SHP77 treated with DMSO at 0.1 percent for 48 hours (cell line): Measurements from ENCODE around the gene AMN1.
"Not testable (repeated sequence)": the region's sequence is repeated elsewhere in the genome, so short reads cannot be mapped to it uniquely, and the experiment has no call there.

Source experiments
- DNase-seq: peaks from one replicate; lab custom pipeline; 2025; lab: John Stamatoyannopoulos, UW

The AMN1 gene

DNA sequence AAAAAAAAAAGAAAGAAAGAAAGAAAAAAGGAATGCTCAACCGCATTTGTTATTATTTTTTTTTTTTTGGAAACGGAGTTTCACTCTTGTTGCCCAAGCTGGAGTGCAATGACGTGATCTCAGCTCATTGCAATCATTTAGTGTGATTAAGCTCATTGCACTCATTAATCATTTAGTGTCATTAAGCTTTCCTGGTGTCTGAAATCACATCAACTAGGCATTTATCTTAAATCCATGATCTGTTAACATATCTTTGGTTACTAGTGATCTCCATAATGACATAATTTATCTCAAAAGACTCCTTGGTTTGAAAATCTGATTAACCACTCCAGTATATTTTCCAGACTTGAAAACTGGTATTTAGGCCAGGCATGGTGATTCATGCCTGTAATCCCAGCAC is 43.0 kb downstream of the AMN1 start:
- DNase-seq = no peak

DNA sequence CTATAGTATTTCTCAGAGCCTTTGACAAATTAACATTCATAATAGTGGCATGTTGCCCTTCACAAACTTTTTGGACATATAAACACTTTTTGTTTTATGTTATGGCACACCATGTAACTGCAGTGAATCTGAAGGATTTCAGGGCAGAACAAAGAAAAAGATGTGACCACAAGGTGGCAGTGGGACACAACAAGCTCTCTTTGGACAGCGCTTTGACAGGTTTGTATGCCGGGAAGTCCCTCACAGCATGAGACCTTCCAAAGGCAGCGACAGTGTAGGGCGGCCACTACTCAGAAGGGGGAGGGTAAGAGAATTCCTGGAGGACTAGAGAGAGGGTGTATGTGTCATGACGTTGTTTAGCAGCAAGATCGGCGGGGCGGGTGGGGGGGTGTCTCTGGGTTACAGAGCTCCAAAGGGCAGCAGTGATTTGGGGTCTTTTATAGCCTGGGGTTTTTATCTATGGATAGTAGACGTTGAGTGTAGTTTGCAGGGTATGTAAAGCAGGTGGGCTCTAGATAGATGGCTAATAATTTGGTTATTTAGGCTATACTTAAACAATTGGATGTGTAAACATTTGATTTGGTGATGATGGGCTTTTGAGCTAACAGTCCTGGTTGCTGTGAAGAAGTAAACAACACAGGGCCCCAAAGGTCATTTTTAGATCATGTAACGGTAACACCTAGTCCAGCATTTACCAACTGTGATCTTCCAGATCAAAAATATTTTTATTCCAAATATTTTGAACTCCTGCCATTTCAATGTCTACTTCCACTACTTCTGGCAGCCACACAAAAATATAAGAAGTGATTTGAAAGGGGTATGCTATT is 46.5 kb downstream of the AMN1 start:
- peak; percentile 92 for DNase-seq

DNA sequence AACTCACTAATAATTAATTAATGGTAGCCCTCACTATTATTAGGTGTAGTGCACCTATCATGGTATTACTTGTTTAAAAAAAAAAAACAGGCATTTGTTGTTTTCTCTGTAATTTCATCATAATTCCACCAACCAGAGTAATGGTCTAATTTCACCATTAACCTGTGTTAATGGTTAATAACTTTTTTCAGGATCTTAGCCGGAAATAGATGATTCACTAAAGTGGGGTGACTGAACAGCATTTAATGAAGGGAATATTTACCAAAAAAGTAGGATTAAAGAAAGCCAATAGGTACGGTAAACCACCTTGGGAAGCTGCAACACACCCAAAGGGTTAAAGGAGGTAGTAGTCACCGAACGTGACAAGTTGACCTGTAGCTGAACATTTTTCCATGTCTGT is 56.3 kb downstream of the AMN1 start:
- DNase-seq = no peak

DNA sequence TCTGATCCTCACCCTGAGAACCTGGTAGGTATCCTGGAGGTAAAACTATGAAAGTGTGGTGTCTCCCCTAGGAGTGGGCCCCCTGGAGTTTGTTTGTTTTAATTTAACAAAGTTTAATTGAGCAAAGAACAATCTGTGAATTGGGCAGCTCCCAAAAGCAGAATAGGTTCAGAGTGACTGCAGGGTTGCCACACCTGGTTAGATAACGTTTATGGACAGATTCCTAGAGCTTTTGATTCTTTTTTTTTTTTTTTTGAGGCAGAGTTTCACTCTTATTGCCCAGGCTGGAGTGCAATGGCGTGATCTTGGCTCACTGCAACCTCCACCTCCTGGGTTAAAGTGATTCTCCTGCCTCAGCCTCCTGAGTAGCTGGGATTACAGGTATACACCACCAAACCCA is 59.2 kb downstream of the AMN1 start:
- DNase-seq = not testable (repeated sequence)

DNA sequence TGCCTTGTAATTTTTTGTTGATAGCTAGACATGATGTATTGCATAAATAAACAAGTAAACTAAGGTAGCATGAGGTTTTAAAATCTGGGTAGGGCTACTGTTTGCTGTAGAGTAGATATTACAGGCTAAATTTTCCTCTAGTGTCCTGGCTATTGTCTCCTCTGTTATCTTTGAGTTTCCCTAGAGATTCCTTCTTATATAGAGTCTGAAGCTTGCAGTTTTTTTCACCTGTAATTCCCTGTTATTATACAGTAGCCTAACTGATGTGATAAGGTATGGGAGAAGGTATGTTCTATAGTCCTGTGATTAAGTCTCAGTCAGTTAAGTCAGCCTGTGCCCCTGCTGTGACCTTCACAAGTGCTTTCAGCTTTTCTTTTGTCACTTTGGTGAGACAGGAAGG is 59.8 kb downstream of the AMN1 start:
- no peak for DNase-seq

DNA sequence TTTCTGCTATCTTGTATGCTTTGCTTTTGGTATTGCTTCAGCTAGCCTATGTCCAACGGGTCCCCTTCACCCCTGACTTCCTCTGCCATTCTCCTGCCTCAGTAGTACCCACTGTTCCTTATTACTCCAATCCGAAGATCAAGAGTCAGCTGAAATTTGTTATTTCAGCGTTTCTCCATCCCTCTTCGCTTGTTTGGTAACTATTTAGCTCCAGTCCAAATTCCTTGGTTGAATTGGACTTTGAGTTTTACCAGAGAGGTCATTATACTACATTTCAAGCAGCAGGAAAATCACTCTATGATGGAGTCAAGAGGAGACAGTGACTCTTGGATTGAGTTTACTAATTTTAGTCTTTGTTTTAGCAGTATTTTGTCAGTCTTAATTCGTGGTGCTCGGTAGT is 64.8 kb downstream of the AMN1 start:
- DNase-seq = no peak

DNA sequence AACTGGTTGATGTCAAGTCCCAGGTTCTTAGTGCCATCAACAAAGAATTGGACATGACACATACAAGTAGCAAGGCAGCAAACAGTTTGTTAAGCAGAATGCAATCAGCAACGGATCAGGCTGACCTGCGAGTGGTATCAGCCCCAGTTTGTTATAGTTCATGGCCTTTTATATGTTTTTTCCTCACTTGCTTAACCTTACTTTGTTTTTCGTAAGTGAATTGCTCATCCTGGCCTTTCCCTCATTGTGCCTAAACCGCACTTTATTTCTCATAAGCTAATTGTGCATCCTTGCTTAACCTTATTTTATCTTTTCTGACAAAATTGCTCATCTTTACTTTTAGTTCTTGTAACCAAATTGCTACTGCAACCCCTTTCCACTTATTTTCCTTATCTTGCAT is 65.2 kb downstream of the AMN1 start:
- no peak for DNase-seq

DNA sequence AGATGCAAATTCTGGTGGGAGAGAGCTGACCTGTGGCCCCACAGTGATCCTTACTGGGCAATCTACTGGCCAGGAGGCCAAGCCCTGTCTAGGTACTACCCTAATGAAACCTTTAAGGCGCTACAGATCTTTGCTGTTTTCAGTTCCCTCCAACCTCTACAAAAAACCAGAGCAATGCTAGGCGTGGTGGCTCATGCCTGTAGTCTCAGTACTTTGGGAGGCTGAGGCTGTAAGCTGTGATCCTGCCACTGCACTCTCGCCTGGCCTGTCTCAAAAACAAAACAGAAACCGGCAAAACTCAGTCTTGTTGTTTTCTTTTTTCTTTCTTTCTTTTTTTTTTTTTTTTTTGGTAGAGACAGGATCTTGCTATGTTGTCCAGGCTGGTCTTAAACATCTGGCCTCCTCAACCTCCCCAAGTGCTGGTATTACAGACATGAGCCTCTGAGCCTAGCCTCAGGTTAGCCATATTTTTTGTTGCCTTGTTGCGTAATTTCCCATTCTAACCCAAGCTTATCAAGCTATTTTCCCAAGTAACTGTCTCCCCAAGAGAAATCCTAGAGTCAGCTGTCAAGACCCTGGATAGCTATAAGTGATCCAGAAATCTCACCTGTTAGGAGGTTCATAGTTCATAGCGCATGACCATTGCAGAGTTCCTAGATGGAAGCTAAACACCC is 66.5 kb downstream of the AMN1 start:
- no peak for DNase-seq

DNA sequence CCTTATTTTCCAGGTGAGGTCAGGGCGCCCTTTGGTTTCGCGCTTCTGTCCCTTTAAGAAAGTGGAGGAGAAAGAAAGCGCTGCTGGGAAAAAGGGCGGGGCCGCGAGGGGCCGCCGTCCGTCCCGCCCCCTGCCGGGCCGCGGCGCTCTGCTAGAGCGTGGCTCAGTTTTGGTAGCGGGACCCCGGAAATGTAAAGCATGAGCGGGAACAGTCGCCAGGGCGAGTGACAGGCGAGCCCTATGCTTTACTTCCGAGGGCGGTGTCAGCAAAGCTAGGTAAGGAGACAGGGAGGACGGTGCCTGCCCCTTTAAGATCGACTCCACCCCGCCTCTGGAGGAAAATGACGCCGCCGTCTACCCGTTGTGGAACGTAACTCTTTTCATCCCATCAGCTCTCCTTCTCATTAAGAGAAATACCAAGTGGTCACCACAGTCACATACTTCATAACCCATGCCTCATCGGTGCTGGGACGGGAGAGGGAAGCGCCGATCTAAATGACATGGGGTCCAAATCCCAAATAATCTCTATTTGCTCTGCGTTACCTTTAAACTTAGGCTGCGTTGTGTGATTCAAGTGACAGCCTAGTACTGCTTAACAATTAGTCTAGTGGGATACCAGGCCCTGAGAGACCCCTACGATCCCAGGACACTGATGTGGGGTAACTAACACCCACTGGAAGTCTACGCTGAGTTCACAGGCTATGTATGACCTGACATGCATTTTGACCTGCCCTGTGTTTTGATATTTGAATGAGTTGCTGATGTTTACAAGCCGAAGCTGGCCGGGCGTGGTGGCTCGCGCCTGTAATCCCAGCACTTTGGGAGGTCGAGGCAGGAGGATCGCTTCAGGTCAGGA is 69.5 kb downstream of the AMN1 start, which contains the start of gene ETFBKMT:
Gene ETFBKMT, plus strand, starts transcription at position 602 of the 856 bp plus-strand sequence. CDS start 2,266 bp downstream, outside the sequence.
- peak; percentile 100 for DNase-seq

DNA sequence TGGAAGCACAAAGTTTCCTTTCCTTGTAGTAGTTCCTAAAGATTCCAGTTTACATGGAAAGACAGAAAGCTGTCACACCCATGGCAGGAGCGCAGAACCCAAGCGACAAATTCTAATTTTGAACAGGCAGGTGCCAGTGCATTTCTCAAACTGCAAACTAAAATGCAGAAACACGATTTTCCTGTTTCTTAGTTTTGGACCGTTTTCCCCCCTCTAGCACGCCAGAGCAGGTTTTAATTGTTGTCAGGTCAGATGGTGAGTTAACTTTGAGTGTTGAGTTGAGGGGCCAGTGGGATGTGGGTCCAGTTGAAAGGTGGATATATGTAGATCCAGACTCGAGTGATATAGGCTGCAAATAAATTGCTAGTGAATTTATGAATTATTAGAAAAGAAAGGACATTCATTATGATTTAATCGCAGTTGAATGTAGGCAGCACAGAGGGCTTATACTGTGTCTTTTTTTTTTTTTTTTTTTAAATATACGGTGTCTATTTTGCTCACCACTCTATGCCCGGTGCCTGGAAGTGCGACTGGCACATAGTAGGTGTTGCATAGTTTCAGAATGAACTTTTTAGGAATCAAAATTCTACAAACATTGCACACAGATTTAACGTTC is 70.2 kb downstream of the AMN1 start:
- no peak for DNase-seq

DNA sequence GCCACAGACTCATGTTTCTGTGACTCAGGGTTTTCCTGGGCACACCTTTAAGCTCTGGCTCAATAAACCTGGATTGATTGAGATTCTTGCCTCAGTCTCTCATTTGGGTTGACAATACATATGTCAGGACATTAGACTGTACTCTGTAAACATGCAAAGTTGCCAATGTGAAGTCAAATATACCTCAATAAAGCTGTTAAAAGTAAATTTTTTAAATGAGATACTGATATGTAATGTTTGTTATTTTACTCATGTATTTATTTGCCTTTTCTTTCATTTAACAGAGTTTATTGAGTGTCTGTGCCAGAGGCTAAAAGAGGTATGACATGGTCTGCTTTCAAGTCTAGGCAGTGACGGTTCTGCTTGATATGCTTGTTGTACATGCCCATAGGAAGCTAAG is 73.0 kb downstream of the AMN1 start:
- no peak for DNase-seq

DNA sequence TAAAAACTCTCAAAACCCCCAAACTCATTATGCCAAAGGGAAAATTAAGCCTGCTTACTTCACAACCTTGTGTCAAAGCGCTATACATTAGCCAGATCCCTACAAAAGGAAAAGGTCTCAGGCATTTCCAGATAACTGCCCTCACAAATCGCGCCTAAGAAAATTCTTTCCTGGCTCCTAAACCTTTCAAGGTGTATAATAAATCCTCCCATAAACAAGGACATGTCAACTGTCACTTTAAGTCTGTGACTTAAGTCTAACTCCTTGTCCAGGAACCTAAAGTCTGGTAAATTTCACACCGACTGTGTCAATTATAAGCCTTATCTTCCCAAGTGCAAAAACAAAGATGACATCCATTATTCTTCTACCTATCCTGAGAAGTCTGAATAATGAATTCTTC is 73.6 kb downstream of the AMN1 start:
- no peak for DNase-seq

DNA sequence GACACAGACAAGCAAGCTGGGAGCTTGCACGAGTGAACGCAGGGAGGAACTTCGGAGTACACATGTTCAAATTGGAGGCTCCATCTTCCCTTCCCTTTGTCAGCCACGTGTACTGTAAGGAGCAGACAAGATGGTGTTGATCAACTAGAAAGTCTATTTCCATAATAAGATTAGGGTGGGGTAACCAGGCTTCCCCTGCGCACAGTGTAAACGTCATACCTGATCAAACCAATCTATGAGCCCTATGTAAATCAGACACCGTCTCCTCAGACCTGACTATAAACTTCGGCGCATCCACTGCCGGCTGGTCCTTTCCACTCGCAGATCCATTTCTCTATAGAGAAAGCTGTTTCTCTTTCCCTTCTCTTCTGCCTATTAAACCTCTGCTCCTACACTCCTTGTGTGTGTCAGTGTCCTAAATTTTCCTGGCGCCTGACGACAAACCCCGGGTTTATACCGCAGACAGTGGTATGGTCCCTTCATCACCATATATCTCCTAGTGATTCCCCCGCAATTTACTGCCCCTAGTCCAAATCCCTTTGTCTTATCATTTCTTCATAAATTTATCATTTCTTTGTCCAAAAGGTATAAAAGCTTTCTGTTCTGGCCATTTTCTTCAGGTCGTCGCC is 76.8 kb downstream of the AMN1 start:
- DNase-seq = peak; percentile 98

DNA sequence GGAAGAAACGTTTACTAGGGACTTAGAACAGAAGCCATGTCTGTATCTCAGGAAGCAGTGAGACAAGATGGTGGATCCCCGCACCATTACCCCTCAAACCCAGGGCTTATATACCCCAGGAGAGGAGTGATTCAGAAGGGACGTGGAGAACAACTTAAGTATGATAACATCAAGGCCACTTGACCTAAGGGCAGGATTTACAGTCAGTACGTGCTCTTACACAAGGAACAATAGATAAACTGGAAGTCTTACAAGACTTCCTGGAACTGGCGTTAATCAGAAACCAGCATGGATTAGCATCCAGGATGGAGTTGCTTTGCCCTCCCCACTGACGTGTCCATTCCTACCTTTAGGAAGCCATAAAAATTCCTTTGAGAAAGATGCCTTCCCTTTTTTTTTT is 77.9 kb downstream of the AMN1 start:
- DNase-seq = no peak

DNA sequence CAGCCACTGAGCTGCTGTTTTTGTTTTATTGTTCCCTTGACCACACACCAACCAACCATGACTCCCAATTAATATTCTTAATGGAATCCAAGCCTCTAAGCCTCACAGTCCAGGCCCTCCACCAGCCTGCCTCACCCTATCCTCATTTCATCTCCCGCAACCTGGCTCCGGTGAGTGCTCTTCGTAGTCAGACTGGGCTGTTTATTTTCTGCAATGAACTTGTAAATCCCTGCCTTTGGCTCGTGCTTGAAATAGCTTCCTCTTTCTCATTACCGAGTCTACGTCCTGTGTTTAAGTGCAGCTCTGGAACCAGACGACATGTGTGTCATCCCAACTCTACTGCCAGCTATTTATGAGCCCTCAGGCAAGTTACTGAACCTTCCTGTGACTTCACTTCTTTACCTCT is 81.7 kb downstream of the AMN1 start:
- no peak for DNase-seq

DNA sequence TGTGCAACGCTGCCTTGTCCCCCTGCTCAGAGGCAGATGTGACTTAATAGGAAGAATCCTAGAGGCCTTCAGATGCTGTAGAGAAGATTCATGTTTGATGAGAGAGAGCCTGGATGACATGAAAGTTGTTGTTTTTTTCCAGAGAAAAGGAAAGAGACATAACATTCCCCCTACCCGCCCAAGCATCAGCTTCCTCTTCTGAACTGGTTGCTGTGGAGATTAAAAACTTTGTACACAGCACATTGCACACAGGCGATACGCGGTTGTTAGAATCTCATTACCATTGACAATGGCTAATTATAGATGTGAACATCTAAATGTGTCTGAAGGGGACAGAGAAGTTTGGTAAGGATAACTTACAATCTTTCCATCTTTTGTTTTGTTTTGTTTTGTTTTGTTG is 82.9 kb downstream of the AMN1 start:
- DNase-seq = no peak

DNA sequence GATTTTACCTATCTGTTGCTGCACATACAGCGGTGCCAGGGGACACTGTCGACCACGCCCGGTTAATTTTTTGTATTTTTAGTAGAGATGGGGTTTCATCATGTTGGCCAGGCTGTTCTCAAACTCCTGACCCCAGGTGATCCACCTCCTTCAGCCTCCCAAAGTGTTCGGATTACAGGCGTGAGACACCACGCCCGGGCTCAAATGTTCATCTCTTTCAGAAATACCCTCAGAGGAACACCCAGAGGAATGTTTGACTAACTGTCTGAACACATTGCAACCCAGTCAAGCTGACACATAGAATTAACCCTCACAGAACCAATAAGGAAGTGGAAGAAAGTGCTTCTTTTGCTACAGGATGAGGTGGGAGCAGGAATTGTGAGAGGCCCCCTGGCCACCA is 84.3 kb downstream of the AMN1 start:
- no peak for DNase-seq

DNA sequence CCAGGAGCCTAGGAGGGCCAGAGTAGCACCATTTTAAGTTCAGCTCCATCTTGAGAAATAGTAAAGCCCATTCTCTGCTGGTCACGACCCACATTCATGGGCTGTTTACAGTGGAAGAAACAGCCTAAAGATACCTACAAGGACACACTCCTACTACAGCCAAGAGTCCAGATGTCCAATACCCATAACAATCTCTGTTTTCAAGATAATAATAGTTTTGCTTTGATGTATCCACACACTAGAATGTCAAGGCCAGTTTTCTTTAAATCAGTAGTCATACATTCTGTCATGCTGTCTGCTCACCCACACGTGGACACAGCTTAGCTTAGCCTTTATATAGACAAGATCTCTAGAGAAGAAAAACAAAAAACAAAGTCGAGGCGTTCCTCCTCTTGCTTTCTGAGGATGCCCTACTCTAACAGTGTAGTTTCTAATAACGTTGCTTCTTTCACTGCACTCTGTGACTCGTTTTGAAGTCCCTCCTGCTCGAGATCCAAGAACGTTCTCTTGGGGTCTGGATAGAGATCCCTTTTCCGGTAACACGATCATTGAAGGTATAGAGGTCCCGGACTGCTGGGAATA is 87.2 kb downstream of the AMN1 start:
- DNase-seq = no peak

DNA sequence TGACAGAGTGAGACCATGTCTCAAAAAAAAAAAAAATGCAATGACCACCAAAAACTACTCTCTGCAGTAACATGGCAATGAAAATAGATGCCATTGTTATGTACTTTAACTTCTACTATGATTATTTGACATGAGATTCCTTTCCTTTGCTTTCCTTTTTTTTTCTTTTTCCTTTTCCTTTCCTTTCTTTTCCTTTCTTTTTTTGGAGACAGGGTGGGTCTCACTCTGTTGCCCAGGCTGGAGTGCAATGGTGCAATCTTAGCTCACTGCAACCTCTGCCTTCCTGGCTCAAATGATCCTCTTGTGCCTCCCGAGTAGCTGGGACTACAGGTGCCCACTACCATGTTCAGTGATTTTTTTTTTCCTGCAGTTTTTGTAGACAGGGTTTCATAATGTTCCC is 94.2 kb downstream of the AMN1 start:
- DNase-seq = no peak

DNA sequence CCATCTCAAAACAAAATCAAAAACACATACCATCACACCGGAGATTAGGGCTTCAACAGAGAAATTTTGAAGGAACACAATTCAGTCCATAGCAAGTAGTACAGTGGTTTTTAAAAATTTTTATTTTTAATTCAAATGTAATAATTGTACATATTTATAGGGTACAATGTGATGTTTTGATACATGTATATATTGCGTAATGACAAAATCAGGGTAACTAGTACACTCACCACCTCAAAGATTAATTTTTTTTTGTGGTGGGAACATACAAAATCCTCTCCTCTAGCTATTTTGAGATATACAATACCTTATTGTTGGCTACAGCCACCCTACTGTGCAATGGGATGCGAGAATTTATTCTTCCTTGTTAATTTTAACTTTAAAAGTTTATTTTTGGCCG is 95.4 kb downstream of the AMN1 start:
- no peak for DNase-seq

DNA sequence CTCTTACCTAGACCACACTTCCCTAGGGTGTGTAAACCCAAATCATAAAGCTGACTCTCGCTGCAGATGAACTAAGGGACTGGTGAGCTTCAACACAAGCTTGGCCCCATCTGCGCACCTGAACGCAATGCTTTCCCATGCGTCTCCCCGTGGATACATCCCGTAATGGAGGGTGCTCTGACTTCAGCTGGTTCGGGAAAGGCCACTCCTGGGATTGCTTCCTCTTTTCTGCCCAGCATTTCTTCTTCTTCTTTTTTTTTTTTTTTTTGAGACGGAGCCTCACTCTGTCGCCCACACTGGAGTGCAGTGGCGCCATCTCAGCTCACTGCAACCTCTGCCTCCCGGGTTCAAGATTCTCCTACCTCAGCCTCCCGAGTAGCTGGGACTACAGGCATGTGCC is 97.0 kb downstream of the AMN1 start:
- no peak for DNase-seq
